ENCODE data around the gene G6PC3.
"Not testable (repeated sequence)": the region's sequence is repeated elsewhere in the genome, so short reads cannot be mapped to it uniquely, and the experiment has no call there.

The G6PC3 gene

GRCh38 chr17:44085908-44086307, 15.4 kb downstream of the G6PC3 start:
- no peak for DNase-seq

GRCh38 chr17:44086364-44087311, 16.1 kb downstream of the G6PC3 start:
- DNase-seq = peak; percentile 64 to 72

GRCh38 chr17:44087319-44087718, 16.8 kb downstream of the G6PC3 start:
- no peak for DNase-seq

DNA sequence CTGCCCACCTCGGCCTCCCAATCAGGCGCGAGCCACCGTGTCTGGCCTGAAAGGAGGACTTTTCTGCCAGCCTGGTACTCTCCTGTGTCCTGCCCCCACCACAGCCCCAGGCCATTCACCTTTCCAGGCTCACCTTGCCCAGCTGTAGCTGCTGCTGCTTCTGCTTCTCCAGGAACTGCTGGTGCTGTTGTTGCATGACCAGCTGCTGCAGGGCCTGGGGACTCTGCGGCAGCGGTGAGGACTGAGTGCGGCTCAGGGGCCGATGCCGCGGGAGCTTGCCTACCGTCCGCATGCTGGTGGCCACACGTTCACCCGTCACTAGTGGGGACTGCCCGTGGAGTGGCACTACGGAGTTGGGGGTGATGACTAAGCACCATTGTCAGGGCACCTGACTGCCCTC, 17.7 kb downstream of the G6PC3 start:
- no peak for DNase-seq

DNA sequence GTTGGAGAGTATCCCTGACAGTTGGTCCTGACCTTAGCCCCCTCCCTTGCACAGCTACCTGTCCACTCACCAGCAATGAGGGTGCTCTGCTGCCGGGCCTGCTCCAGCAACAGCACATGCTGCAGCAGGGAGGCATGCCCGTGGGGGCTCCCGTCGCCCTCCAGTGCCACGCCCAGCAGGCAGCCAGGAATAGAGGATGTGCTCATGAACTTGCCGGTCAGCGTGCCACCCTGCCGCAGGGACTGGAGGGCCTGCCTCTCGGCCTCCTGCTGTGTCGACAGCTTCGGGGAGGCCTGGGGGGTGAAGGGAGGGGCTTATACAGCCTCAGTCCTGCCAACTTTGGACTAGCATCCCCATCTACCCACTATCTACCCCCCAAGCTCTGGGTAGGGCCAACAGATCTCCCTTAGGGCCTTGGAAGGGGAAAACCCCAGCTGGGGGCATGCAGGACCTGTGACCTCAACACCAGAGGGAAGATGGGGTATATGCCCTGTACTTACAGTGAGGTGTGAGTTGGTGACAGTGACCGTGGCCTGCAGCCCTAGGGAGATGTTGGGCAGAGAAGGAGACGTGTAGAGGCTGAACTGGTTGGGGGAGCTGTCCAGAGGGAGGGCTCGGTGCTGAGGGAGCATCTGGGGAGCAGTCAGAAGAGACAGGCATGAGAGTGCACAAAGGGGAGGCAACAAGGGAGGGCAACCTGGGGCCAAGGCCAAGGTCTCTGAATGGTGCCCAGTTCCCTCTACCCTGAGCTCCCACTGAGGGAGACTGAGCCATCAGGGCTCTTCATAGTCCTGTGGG, 20.9 kb downstream of the G6PC3 start:
- DNase-seq = no peak

GRCh38 chr17:44092051-44092450, 21.5 kb downstream of the G6PC3 start:
- no peak for DNase-seq

GRCh38 chr17:44093231-44093900, 22.8 kb downstream of the G6PC3 start:
- no peak for DNase-seq

- DNase-seq = no peak
Observed at GRCh38 chr17:44094701-44095387, 24.3 kb downstream of the G6PC3 start.

DNA sequence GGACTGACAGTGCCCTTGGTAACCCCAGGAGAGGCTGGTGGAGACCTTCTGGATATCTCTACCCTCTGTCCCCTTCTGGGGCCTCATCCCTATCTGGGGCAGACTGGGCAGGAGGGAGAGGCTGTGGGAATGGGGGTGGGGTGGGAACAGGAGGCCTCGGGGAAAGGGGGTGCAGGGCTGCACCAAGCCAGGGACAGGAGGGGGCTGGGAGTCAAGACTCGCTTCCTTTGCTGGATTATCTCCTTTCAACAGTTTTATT, 24.8 kb downstream of the G6PC3 start:
- DNase-seq = no peak

- DNase-seq = peak; percentile 97 to 98
Observed at GRCh38 chr17:44095647-44096496, 25.3 kb downstream of the G6PC3 start.

DNA sequence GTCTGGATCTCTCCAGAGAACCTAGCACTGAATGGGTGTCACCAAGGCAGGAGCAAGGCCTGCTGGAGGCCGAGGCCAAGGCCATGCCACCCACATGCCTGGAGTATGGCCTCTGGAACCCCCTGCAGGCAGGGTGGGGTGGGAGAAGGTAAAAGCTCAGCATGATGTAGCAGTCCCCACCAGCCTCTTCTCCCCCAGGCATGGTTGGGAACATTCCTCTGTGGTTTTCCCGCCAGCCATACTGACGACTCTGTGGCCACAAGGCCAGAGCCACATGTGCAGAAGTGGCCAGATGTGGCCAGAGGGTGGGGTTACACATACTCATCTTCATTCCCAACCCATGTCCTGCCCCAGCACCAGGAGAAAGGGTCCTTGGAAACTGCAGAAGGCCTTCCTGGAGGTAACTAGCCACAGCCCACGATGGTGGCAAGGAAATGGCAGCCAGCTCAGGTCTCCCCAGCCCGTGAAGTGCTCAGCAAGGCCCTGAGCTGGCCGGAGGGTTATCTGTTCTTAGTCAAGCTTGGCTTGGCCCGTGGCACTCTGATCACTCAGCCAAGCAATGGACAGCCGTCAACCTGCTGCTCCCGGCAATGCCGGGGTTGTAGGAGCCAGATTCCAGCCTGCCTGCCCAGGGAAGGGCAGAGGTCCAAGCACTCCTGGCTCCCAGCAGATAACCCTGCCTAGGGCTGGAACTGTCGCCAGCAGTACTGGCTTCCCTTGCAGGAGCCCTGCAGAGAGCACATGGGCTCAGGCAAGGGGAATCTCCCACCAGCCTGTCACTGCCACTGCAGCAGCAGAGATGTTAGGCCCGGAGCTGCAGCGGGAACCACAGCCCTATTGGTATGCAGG, 26.8 kb downstream of the G6PC3 start:
- DNase-seq = no peak

GRCh38 chr17:44101858-44102257, 31.3 kb downstream of the G6PC3 start:
- DNase-seq = not testable (repeated sequence)

DNA sequence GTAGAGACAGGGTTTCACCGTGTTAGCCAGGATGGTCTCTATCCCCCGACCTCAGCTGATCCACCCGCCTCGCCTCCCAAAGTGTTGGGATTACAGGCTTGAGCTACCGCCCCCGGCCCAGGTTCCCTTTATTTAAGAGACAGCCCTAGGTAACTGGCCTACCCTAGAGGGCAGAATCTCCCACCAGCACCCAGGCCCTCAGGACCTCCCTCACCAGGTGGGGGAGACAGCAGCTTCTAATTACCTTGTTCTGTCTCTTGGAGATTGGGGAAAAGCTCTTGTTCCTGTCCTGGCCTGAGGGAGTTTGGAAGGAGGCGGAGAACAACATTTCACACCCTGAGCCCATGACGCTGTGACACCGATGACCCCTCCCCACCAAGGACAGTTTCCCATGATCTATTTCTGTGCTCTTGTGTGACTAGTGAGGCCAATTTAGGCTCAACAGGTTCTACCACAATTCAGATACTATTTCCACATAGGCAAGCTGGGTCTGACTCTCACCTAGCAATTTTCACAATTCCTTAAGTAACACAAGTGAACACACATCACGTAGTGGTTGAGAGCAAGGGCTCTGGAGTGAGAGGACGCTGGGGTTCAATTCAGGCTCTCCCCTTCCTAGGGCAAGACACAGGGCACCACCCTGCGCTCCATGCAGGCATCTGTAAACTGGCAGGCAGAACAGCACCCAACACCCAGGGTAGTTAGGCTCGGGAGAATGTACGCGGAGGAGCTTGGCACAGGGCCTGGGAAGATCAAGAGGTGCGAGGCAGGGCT, 32.5 kb downstream of the G6PC3 start:
- DNase-seq = no peak

DNA sequence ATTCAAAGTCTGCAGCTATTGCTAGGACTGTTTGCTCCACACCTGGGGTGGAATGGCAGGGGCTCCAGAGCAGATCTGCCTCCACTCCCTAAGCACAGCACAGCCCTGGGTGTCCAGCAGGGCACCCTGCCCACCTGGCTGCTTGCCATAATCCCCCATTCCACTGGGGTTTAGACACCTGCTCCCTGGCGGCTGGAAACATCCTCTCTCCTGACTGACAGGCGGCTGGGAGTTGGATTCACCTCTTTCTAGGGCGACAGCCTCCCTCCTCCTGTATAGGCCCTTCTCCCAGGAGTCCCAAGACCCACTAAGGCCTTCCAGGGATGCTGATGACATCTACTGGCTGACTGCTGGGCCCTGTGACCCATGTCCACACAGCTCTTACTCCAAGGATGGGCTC, 34.9 kb downstream of the G6PC3 start:
- no peak for DNase-seq

- DNase-seq = no peak
Observed at GRCh38 chr17:44105941-44106340, 35.4 kb downstream of the G6PC3 start.

GRCh38 chr17:44106801-44107200, 36.3 kb downstream of the G6PC3 start:
- no peak for DNase-seq

DNA sequence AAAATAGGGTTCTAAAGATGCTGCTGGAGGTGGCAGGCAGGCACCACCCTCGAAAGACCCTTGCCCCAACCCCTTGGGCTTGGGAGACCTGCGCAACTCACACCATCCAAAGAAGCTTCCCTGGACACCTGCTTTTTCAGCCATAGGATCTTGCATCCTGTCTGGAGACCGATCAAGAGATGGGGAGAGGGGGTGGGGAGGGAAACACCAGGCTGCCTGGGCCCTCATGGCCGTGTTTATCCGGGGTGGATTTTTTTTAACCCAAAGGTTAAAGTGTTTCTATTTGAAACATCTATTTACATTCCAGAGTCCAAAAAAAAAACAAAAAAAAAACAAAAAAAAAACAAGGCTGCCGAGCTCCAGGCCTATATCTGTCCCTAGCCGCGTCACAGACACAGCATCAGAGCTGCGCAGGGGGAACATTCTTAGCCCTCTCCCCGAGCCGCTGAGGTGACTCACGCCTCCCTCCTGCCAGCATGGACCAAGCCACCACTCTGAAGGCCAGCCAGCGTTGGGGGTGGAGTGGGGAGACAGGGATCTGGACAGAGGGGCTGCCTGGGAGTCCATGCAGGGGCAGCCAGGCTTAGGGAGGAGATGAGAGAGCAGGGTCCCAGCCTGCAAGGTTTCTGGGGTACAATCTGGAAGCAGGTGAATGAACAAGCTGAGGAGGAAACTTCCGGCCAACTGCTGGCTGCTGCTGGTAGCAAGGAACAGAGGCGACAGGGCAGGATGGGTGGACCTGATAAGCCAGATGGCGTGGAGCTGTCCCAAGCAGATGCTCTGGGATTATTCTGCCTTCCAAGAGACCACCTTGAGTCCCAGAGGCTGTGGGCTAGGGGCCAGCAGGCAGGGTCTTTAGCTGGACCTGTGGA, 38.1 kb downstream of the G6PC3 start:
- no peak for DNase-seq

DNA sequence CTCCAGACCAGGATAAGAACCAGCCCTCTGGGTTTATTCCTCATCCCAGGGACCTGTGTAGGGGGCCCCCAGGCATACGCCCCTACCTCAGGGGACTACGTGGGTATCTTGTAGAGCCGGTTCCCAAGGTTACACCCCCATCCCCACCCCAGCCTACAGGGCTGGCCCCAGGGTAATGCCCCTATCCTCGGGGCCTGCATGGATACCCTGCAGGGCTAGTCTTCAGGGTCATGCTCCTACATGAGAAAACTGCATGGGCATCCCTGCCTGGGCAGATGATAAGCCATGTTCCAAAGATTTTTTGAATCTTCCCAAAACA, 38.7 kb downstream of the G6PC3 start:
- no peak for DNase-seq

- no peak for DNase-seq
Observed at GRCh38 chr17:44110011-44110686, 39.6 kb downstream of the G6PC3 start.
